NOMO-1 (cell line): ENCODE results near the gene ZNF592.
A peak's percentile ranks its signal among the peaks of the same experiment; 100 is the strongest.

Experiments
- DNase-seq, 2 experiments: peaks; one replicate each; lab custom pipeline; 2025; ENCODE audit not compliant: unreplicated experiment in 2 of 2; lab: John Stamatoyannopoulos, UW

The ZNF592 gene

GRCh38 chr15:84824260-84825007 lies 76.0 kb downstream of the ZNF592 start:
- no peak for DNase-seq

- DNase-seq, result no peak
Observed at GRCh38 chr15:84826369-84826823, 78.0 kb downstream of the ZNF592 start.

DNA sequence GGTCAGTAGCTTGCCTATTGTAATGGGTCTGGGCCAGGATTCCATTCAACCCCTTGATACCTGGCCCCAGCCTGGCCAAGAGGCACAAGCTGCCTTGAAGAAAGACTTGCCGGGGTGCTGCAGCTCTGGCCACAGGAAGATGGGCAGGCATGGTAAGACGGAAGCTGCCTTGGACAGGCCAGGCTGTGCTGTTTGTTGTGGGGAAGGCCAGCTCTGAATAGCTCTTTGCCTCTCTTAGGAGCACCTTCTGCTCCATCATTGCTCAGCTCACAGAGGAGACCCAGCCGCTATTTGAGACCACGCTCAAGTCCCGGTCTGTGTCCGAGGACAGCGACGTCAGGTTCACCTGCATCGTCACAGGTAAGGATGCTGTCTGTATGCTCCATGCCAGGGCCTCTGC lies 78.9 kb downstream of the ZNF592 start:
- DNase-seq, result no peak

GRCh38 chr15:84828086-84828908 lies 79.9 kb downstream of the ZNF592 start:
- no peak for DNase-seq

DNA sequence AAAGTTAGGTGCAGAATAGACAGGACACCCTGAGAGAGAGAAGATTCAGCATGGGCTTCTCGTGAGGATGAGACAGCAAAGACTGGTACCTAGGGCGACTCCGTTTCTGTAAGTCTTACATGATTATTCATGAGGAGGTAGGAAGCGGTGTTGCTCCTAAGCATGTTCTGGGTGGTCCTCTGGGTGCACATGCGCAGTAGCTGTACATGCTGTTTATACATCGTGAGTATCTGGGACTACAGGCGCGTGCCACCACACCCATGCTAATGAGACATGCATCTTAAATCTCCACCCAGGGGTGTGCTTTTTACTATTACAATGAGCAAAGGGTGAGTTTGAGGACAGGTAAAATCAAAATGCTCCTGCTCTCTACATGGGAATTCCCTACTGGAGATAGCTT lies 81.0 kb downstream of the ZNF592 start:
- DNase-seq, result no peak

GRCh38 chr15:84830036-84830435 lies 81.6 kb downstream of the ZNF592 start:
- no peak for DNase-seq

GRCh38 chr15:84831028-84831427 lies 82.6 kb downstream of the ZNF592 start:
- no peak for DNase-seq

- no peak for DNase-seq
Observed at GRCh38 chr15:84831613-84832012, 83.2 kb downstream of the ZNF592 start.

DNA sequence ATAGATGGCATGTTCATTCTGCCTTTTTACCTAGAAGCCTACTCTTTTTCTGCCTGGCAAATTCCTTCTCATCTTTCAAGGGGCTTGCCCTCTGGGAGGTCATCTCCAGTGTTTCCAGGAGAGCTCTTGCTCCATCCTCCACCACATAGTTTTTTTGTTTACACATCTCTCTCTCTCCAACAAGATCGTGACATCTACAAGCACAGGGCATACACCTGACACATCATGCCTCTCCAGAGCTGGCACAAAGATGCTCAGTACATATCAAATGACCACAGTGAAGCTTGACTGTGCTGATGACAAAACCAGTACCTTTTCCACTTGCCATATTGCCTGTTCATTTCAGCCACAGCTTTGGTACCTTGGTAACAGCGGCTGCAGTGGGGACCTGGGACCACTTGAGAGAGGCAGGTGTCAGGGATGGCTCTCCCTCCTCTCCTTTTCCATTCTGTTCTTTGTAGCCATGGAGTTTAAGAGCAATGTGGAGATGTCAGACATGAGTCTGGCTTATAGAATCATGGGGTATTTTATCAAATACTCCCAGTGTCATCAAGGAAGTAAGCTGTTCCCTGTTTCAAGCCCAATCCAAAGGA lies 84.2 kb downstream of the ZNF592 start:
- DNase-seq, result no peak

DNA sequence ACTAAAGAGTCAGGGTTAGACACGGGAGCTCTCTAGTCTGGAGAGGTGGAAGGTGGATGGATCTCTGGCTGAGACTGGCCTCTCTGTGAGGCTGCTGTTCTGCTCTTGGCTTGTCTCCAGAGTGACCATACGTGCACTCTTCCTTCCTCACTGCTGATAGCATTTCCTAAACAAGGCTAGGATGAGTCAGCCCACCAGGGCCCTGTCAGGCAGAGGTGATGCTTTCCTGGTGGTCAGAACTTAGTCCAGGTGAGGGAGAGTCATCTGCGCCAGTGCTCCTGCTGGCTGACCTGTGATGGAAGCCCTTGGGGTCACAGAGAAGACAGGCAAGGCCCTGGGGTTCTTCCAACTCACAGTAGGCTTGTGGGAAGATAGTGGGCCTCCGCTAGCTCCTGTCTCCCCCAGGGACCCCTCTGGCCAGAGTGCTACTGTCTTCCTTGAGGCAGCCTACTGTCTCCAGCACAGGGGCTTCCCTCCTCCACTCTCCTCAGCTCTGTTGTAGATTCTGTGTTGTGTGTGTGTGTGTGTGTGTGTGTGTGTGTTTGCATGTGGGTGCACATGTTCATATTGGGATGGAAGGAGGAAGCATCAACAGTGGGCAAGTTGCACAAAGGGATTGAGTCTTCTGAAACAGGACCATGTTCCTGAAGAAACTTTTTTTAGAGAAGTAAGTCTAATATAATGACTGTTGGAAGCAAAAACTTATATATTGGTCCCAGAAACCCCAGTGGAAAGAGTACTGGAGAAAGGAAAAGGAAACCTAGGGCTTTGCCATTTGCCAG lies 85.2 kb downstream of the ZNF592 start:
- DNase-seq, result no peak

DNA sequence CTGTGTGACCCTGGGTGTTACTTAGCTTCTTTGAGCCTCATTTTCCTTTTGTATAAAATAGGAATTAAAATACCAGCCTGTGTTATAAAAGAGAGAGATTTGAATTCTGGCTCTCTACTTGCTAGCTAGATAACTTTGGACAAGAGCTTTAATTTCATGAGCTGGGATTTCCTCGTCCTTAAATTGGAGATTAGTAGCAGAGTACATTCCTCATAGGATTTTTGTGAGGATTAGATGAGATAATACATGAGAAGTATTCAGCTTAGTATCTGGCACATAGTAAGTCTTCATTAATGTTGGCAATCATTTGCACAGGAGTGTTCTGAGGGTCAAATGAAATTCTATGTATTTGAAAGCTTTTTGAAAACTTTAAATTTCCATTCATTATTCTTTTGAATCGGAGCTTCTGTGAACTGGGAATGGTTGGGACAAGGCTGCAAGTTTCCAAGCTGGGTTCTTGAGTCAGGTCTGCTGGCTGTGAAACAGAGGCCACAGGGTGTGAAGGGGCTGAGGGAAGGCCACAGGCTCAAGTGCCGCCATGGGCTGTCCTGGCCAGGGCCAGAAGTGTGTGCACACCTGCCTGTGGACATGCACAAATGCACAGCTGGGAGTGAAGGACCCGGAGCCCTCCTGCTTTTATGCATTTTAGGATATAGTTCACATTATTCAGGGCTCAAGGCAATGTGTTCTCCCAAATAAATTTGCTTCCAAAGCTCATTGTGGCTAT lies 86.0 kb downstream of the ZNF592 start:
- DNase-seq, result no peak

GRCh38 chr15:84834969-84835368 lies 86.6 kb downstream of the ZNF592 start:
- no peak for DNase-seq

DNA sequence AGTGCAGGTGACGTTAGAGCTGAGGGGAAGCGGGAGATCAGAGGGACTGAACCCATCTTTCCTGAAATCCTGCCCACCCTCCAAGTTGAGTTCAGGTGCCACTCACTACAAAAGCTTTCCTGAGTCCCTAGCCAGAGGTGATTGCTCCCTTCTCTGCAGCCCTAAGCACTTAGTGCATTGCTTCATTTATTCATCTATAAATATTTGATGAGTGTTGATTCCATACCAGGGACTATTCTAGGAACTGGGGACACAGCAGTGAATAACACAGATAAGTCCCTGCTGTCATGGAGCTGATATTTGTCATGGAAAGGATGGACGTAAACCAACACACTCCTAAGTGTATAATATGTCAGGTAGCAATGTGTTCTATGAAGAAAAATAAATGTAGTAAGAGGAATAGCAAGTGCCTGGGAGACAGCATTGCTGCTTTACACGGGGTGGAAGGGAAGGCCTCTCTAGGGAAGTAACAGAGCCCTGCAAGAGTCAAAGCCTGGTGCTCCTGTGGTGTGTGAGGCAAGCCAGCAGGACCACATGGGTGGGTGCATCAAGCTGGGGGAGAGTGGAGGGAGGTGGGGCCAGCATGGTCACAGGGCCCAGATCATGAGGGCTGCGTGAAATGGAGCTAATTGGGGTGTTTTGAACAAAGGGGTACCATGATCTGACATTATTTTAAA lies 87.4 kb downstream of the ZNF592 start:
- DNase-seq, result no peak

DNA sequence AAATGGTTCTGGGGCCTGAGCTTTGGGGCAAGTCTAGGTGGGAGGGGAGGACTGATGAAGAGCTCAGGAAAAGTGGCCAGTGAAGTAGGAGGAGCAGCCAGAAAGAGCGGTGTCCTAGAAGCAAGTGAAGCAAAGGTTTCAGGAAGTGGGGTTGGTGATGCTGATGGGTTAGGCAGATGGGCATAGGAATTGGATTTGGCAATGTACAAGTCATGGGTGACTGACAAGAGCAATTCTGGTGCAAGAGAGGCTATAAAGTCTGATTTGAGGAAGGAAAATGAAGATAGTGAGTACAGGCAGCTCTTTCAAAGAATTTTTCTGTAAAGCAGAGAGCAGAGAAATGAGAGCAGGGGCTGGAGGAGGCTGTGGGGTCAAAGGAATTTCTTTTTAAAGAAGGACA lies 88.5 kb downstream of the ZNF592 start:
- peak in 1 of 2 experiments; percentile 27 for DNase-seq

DNA sequence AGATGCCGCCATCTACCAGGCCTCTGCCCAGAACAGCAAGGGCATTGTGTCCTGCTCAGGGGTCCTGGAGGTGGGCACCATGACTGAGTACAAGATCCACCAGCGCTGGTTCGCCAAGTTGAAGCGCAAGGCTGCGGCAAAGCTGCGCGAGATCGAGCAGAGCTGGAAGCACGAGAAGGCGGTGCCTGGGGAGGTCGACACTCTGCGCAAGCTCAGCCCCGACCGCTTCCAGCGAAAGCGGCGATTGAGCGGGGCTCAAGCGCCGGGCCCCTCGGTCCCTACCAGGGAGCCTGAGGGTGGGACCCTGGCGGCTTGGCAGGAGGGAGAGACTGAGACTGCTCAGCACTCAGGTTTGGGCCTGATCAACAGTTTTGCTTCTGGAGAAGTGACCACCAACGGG lies 91.3 kb downstream of the ZNF592 start:
- DNase-seq, result no peak

- no peak for DNase-seq
Observed at GRCh38 chr15:84840255-84840654, 91.9 kb downstream of the ZNF592 start.

DNA sequence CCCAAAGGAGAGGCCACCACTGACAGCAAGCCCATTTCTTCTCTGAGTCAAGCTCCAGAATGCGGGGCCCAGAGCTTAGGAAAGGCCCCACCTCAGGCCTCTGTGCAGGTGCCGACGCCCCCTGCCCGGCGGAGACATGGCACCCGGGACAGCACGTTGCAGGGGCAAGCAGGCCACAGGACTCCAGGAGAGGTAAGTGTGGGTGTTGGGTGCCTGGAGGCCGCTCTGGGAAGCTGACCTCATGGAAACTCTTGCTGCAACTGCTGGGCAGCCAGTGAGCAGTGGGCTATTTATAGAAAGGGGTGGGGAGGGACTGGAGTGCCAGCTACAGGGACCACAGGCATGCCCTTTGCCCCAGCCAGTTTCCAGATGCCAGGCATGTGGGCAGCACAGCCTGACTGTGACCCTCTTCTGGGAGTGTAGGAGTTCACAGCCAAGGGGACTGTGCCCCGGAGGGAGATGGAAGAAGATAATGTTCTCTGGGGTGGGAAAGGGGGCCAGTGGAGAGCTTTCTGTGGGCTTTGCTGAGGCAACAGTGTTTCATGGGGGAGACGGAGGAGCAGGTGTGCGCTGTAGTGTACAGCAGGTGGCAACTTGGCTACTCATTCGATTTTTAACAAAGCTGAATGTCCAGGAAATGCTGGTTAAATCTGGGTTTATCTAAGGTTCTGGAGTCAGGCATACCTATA lies 92.5 kb downstream of the ZNF592 start:
- peak in 1 of 2 experiments; percentile 5 for DNase-seq

DNA sequence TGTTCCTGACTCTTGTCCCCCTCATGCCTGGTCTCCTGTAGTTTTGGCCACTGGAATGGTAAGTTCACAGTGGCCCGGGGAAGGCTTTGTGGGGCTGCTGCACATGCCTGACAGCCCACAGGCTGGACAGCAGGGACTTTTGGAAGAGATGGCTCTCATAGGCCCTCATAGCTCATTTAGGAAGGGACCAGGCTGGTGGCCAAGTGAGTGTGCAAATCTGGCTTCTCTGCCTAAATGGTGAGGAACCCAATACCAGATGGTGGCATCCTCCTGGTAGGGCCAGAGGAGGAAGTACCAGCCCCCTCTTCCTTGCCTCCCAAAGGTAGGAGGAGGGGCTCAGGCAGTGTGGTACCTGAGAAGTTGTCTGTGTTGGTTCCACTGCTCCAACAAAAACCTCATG lies 94.4 kb downstream of the ZNF592 start:
- no peak for DNase-seq

GRCh38 chr15:84844964-84845363 lies 96.6 kb downstream of the ZNF592 start:
- DNase-seq, result no peak
